Measurements from ENCODE around the gene SEMA3E. TPM values are rescaled to one million over a fixed set of nuclear protein-coding genes. Genes with fewer than 3 reads are reported as not detected.

Gene SEMA3E
- total RNA-seq, 4 donors from 2014 or later: 1.5 to 5.3 (median 3.5) TPM

DNA sequence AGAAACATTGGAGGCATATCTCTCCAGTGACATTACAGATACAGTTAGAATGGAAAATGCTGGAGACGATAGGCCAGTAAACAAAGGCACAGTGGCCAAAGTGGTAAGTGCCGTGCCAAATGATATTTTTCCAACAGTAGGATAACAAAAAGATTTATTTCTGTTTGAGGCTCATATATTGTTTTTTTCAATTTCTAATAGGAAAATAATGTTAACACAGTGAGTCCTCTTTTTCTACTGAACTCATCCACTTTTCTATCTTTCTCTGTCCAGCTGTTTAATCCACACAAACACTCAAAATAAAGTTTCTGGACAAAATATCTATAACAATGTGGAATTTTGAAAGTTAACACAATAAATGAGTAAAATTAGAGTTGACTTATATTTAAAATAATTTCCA lies 201.3 kb downstream of the SEMA3E start:
- TF ChIP-seq, protein P1, sequence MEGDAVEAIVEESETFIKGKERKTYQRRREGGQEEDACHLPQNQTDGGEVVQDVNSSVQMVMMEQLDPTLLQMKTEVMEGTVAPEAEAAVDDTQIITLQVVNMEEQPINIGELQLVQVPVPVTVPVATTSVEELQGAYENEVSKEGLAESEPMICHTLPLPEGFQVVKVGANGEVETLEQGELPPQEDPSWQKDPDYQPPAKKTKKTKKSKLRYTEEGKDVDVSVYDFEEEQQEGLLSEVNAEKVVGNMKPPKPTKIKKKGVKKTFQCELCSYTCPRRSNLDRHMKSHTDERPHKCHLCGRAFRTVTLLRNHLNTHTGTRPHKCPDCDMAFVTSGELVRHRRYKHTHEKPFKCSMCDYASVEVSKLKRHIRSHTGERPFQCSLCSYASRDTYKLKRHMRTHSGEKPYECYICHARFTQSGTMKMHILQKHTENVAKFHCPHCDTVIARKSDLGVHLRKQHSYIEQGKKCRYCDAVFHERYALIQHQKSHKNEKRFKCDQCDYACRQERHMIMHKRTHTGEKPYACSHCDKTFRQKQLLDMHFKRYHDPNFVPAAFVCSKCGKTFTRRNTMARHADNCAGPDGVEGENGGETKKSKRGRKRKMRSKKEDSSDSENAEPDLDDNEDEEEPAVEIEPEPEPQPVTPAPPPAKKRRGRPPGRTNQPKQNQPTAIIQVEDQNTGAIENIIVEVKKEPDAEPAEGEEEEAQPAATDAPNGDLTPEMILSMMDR (IDR thresholded peaks at IDR 0.05; ENCODE audit: low read depth): no peak

DNA sequence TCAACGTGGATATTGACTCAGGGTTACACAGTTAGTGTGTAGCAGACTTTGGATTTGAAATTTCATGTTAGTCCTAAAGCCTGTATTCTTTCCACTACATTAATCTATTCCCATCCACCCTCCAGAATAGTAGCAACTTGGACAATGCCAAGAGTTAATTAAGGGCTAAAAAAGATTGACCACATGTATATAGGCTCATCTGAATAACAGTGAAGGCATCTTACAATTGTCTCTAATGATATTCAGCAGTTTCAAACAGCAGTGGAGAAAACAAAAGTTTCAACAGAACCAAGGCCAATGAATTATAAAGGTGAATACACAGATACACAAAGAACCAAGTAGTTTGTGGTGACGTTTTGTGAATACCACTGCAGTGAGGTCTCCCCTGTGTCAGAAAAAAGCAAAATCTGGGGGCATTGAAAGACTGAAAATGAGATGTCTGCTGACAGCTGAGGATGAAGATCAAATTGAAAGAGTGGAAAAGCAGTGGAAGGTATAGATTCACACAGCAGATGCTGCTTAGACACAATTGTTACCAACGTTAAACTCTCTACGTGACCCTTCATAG lies 202.8 kb downstream of the SEMA3E start:
- TF ChIP-seq, protein P1 (IDR thresholded peaks at IDR 0.05; ENCODE audit: low read depth): no peak

GRCh38 chr7:83442911-83443310 lies 206.0 kb downstream of the SEMA3E start:
- TF ChIP-seq, protein P1 (IDR thresholded peaks at IDR 0.05; ENCODE audit: low read depth): no peak

- TF ChIP-seq, protein P1 (IDR thresholded peaks at IDR 0.05; ENCODE audit: low read depth): no peak
Observed at GRCh38 chr7:83439026-83439425, 209.9 kb downstream of the SEMA3E start.

GRCh38 chr7:83429493-83429892 lies 219.4 kb downstream of the SEMA3E start:
- TF ChIP-seq, protein P1 (IDR thresholded peaks at IDR 0.05; ENCODE audit: low read depth): no peak

- TF ChIP-seq, protein P1 (IDR thresholded peaks at IDR 0.05; ENCODE audit: low read depth): no peak
Observed at GRCh38 chr7:83427884-83428283, 221.1 kb downstream of the SEMA3E start.

GRCh38 chr7:83426325-83426724 lies 222.6 kb downstream of the SEMA3E start:
- TF ChIP-seq, protein P1 (IDR thresholded peaks at IDR 0.05; ENCODE audit: low read depth): no peak
